ENCODE results near the gene TCEAL4.

DNA sequence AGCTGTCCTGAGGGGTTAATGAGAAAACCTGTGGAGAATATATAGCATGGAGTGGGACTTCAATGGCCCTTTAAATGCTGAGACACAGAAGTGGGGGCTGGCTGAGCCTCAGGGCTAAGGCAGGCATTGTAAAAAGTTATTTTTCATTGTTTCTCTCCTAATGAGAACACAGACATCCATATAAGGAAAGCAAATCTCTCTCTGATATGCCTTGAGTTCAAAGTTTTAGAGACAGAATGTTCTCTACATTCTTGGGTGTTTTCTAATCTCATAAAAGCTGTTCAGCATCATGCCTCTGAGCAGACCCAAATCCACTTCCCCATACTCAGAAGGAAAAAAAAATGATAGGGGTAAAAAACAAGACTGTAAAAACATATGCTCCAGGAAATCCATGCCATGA, 49.2 kb upstream of the TCEAL4 start:
- TF ChIP-seq POLR2AphosphoS5 (IDR thresholded peaks at IDR 0.05) (no peak), POLR2A (IDR thresholded peaks at IDR 0.05) (no peak), EP300 (IDR thresholded peaks at IDR 0.05) (no peak)
- TF ChIP-seq, protein P1, sequence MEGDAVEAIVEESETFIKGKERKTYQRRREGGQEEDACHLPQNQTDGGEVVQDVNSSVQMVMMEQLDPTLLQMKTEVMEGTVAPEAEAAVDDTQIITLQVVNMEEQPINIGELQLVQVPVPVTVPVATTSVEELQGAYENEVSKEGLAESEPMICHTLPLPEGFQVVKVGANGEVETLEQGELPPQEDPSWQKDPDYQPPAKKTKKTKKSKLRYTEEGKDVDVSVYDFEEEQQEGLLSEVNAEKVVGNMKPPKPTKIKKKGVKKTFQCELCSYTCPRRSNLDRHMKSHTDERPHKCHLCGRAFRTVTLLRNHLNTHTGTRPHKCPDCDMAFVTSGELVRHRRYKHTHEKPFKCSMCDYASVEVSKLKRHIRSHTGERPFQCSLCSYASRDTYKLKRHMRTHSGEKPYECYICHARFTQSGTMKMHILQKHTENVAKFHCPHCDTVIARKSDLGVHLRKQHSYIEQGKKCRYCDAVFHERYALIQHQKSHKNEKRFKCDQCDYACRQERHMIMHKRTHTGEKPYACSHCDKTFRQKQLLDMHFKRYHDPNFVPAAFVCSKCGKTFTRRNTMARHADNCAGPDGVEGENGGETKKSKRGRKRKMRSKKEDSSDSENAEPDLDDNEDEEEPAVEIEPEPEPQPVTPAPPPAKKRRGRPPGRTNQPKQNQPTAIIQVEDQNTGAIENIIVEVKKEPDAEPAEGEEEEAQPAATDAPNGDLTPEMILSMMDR (IDR thresholded peaks at IDR 0.05): no peak

All from upper lobe of left lung (tissue), 4 donors.